ENCODE measurements around the gene TCF7L2. TPM values are rescaled to one million over a fixed set of nuclear protein-coding genes. Genes with fewer than 3 reads are reported as not detected.

The TCF7L2 gene
- total RNA-seq, 2 experiments from 2014 or later = 1.3 to 8.5 TPM

- Histone ChIP-seq H2AFZ (ENCODE audit: low read length) (no peak overlapping the region), H4K20me1 (ENCODE audit: insufficient read depth, low read length) (no peaks in the 10 kb centered on the region), H3K79me2 (ENCODE audit: insufficient read depth, low read depth, low read length) (no peaks in the 10 kb centered on the region), H3K36me3 (ENCODE audit: insufficient read depth, low read length) (no peaks in the 10 kb centered on the region), H3K27ac (ENCODE audit: low read depth, low read length, poor library complexity, severe bottlenecking) (no peak overlapping the region), H3K9me3 (ENCODE audit: low read length) (no peaks in the 10 kb centered on the region), H3K9me2 (ENCODE audit: insufficient read depth, low read length) (no peaks in the 10 kb centered on the region), H3K4me3 (ENCODE audit: low read depth, low read length, poor library complexity, severe bottlenecking) (no peak overlapping the region), H3K4me2 (ENCODE audit: low read length) (no peak overlapping the region; the same call in 1 of the 2 replicates), H3K4me1 (ENCODE audit: insufficient read depth, low read length, poor library complexity, severe bottlenecking) (no peaks in the 10 kb centered on the region)
- ChIA-PET POLR2A (no interaction called here), CTCF (ENCODE audit: unreplicated experiment) (no interaction called here)
- intact Hi-C loops (cut with micrococcal nuclease; ENCODE audit: unreplicated experiment) = no loop called here
- TF ChIP-seq CTCF (conservative IDR thresholded peaks at IDR 0.05; ENCODE audit: low read length) = no peak
- no peak for TF ChIP-seq EZH2phosphoT487 (IDR thresholded peaks at IDR 0.05; ENCODE audit: borderline replicate concordance, low read depth, low read length)
- DNase-seq (ENCODE audit: low spot score) = peak; percentile 34
- BruUV-seq (replicated peaks) = no TSS peak
Observed at GRCh38 chr10:113007343-113007771, 57.3 kb downstream of the TCF7L2 start.

DNA sequence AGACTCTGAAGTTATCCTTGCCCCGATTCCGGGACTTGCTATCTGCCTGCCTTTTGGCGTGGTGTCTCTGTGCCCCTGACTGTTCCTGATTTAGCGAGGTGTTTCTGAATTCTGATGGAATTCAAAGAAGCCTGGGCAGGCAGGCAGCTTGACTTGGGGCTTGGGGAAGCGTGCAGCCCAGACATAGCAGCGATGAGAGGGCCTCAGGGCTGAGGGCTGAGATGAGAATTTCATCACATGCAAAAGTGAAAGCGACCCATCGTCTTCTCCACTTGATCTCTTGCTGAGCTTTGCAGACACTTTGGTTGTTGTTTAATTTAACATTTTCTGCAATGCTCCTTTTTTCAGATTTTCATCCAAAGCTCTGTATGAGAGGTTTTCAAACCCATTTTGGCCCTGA is 57.8 kb downstream of the TCF7L2 start:
- Histone ChIP-seq H3K4me3 (ENCODE audit: low read depth, low read length, poor library complexity, severe bottlenecking) (no peak overlapping the region), H3K9me3 (ENCODE audit: low read length) (no peaks in the 10 kb centered on the region), H2AFZ (ENCODE audit: low read length) (no peak overlapping the region), H3K27ac (ENCODE audit: low read depth, low read length, poor library complexity, severe bottlenecking) (no peak overlapping the region), H4K20me1 (ENCODE audit: insufficient read depth, low read length) (no peaks in the 10 kb centered on the region), H3K4me1 (ENCODE audit: insufficient read depth, low read length, poor library complexity, severe bottlenecking) (no peaks in the 10 kb centered on the region), H3K4me2 (ENCODE audit: low read length) (no peak overlapping the region; the same call in 1 of the 2 replicates), H3K36me3 (ENCODE audit: insufficient read depth, low read length) (no peaks in the 10 kb centered on the region), H3K9me2 (ENCODE audit: insufficient read depth, low read length) (no peaks in the 10 kb centered on the region), H3K79me2 (ENCODE audit: insufficient read depth, low read depth, low read length) (no peaks in the 10 kb centered on the region)
- ChIA-PET POLR2A (no interaction called here), CTCF (ENCODE audit: unreplicated experiment) (no interaction called here)
- BruUV-seq (replicated peaks) = no TSS peak
- intact Hi-C loops (cut with micrococcal nuclease; ENCODE audit: unreplicated experiment) = no loop called here
- no peak for TF ChIP-seq EZH2phosphoT487 (IDR thresholded peaks at IDR 0.05; ENCODE audit: borderline replicate concordance, low read depth, low read length)
- TF ChIP-seq CTCF (conservative IDR thresholded peaks at IDR 0.05; ENCODE audit: low read length) = no peak
- no peak for DNase-seq (ENCODE audit: low spot score)

DNA sequence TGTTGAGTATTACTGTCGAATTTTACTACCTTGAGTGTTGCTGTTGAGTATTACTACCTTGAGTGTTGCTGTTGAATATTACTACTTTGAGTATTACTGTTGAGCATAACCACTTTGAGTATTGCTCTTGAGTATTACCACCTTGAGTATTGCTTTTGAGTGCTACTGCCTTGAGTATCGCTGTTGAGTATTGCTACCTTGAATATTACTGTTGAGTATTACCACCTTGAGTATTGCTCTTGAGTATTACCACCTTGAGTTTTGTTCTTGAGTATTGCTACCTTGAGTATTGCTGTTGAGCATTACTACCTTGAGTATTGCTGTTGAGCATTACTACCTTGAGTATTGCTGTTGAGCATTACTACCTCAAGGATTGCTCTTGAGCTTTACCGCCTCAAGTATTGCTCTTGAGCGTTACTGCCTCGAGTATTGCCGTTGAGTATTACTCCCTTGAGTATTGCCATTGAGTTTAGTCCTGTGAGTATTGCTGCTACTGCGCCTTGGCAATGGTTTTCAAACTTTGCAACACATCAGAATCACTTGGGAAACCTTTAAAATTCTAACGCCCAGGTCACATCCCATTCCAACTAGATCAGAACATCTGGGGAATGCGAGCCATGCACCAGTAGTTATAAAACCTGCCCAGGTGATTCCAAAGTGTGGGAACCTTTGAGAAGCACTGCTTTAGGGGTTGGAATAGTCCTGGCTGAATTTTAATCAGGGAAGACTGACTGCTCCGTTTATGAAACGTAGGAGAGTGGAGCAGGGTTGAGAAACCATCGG is 61.7 kb downstream of the TCF7L2 start:
- no peaks in the 10 kb centered on the region for H3K36me3 ChIP-seq (ENCODE audit: insufficient read depth, low read length)
- no peaks in the 10 kb centered on the region for H3K4me1 ChIP-seq (ENCODE audit: insufficient read depth, low read length, poor library complexity, severe bottlenecking)
- TF ChIP-seq CTCF (conservative IDR thresholded peaks at IDR 0.05; ENCODE audit: low read length) = no peak
- H3K4me3 ChIP-seq (ENCODE audit: low read depth, low read length, poor library complexity, severe bottlenecking) = no peak overlapping the region
- no peaks in the 10 kb centered on the region for H3K9me2 ChIP-seq (ENCODE audit: insufficient read depth, low read length)
- no peak overlapping the region for H3K4me2 ChIP-seq (ENCODE audit: low read length)
- H2AFZ ChIP-seq (ENCODE audit: low read length) = no peak overlapping the region
- no peaks in the 10 kb centered on the region for H3K79me2 ChIP-seq (ENCODE audit: insufficient read depth, low read depth, low read length)
- H3K27ac ChIP-seq (ENCODE audit: low read depth, low read length, poor library complexity, severe bottlenecking) = no peak overlapping the region
- CTCF ChIA-PET (ENCODE audit: unreplicated experiment) = no interaction called here
- no peaks in the 10 kb centered on the region for H4K20me1 ChIP-seq (ENCODE audit: insufficient read depth, low read length)
- POLR2A ChIA-PET = no interaction called here
- no peaks in the 10 kb centered on the region for H3K9me3 ChIP-seq (ENCODE audit: low read length)
- intact Hi-C loops (cut with micrococcal nuclease; ENCODE audit: unreplicated experiment) = no loop called here
- DNase-seq (ENCODE audit: low spot score) = no peak
- BruUV-seq (replicated peaks) = no TSS peak
